HG03439 (cell line): Measurements from ENCODE around the gene EHBP1.

Source experiments
- ATAC-seq: cut with Tn5 transposase; IDR thresholded peaks from one replicate; pipeline ENCODE4 v1.9.1; 2021; ENCODE audit warnings: mild to moderate bottlenecking, moderate library complexity; ENCODE audit not compliant: unreplicated experiment

EHBP1 gene

DNA sequence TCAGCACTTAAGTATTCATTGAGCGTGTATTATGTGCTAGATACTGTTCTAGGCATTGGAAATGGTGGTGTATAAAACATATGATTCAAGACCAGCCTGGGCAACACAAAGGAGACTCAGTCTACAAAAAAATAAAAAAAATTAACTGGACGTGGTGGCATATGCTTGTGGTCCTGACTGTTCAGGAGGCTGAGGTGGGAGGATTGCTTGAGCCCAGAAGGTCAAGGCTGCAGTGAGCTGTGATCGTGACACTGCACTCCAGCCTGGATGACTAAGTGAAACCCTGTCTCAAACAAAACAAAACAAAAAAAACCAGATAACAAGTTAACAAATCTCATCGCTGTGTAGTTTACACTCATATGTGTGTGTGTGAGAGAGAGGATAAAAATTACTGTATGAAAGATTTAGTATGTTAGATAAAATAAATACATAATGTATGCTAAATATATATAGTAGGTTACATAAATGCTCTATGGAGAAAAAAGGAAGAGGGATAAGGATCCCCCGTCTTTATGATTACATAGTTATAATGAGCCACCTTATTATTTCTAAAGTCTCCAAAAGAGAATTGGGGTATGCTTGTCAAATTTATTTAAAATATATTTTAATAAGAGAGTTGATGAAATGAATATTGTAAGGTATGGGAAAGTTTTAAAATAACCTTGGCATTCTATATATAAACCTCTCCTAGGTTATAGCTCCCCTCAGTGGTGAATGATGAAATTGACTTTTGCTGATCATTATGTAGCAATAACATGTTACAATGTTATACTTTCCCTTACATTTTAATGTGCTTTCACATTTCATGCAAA, 69.2 kb downstream of the EHBP1 start:
- no peak for ATAC-seq

DNA sequence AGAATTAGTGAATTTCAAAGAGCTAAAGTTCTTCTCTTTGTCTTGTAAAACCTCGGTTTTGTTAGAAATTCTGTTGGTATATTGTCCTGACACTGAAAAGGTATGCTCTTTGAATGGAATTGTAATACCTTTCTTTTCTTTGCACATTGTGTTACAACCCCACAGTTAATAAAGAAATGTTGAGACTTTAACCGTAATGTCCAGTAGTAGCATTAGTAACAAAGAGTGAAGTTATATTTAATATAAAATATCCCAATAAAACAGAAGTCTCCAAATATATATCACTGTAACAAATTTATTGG, 69.8 kb downstream of the EHBP1 start:
- ATAC-seq = no peak

DNA sequence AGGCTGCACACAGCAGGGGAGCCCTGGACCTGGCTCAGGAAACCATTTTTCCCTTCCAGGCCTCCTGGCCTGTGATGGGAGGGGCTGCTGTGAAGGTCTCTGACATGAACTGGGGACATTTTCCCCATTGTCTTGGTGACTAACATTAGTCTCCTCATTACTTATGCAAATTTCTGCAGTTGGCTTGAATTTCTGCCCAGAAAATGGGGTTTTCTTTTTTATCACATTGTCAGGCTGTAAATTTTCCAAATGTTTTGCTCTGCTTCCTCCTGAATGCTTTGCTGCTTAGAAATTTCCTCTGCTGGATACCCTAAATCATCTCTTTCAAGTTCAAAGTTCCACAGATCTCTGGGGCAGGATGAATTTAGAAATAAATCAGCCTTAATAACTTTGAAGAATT, 78.2 kb downstream of the EHBP1 start:
- ATAC-seq = no peak

GRCh38 chr2:62784341-62784740, 78.8 kb downstream of the EHBP1 start:
- ATAC-seq = no peak

DNA sequence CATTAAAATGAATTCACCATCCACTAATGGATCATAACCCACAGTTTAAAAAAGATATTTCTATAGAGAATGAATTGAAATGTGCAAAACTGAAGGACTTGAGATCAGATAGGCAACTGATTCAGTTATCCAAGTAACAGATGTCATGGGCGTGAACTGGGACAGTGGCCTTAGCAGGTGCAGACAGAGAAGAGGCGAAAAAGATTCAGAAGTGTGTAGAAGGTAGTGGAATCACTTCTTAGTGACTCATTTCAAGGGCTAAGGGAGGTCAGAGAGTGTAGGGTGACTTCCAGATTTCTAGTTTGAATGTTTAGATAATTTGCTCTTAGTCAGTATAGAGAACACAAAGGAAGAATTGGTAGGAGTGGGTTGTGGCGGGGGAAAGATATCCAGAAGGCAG, 79.7 kb downstream of the EHBP1 start:
- ATAC-seq = no peak

DNA sequence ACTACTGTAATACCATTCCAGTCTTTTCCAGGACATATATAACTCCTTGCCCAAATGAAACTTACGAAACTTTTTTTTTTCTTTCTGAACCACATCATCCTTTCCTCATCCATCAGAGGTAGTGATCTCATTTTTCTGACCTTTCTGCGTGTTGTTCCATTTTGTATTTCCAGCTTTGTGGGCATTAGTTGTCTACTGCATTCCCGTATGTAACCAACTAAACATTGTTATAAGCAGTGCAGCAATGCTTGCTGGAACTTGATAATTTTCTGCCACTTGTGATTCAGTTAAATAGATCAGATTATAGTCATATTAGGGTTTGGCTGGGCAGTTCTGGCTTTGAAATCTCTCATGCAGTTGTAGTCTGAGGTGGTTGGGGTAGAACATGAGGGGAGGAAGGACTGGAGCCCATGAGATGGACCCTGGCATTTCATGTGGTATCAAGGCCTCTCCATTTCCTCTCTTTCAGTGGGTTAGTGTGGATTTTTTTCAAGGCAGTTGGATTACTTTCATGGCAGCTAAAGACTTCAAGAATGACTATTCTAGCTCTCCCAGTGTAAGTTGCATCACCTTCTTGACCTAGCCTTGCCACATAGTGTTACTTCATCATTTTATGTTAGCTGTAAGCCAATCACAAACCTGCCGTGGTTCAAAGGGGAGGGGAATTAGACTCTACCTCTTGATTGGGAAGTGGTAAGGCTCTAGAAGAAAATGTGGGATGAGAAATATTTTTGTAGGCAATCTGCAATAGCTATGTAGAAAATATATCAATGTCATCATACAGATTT, 80.5 kb downstream of the EHBP1 start:
- ATAC-seq = no peak

DNA sequence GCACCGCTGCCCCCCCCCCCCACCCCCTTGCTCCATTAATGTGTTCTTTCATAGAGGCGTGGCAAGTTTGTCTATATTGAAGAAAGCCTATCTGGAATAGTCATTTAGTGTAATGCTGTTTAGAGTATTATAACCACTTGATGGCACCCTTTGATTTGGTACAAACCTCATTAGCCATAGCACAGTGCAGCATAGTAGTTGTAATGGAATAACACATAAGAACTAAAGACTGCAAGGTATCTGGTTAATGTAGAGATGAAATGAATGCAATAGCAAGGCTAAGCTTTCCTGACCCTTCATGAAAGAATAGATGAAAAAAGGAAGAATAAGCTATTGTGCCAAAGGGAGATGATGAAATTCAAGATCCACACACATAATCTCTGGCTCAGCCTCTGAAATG, 81.9 kb downstream of the EHBP1 start:
- ATAC-seq = no peak

GRCh38 chr2:62789518-62789917, 84.0 kb downstream of the EHBP1 start:
- no peak for ATAC-seq

GRCh38 chr2:62789918-62790317, 84.4 kb downstream of the EHBP1 start:
- ATAC-seq = no peak

GRCh38 chr2:62792408-62792807, 86.9 kb downstream of the EHBP1 start:
- no peak for ATAC-seq

DNA sequence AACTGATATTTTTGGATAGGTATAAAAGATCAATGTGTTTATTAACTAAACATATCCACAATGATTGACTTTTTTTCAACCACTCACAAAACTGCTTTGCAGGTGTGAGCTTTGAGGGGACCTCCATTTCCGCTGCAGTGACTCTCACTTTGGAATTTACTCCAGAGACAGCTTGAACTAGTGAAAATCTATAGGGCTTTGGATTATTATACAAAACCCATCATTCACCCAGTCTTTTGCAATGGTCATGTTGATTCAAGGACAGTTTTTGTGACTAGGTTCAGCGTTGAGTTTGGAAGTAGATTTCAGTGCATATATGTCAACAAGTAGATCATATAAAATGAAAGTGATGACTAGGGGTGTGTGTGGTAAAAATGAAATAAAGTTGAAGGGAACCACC, 87.7 kb downstream of the EHBP1 start:
- no peak for ATAC-seq

GRCh38 chr2:62794791-62795190, 89.3 kb downstream of the EHBP1 start:
- no peak for ATAC-seq

DNA sequence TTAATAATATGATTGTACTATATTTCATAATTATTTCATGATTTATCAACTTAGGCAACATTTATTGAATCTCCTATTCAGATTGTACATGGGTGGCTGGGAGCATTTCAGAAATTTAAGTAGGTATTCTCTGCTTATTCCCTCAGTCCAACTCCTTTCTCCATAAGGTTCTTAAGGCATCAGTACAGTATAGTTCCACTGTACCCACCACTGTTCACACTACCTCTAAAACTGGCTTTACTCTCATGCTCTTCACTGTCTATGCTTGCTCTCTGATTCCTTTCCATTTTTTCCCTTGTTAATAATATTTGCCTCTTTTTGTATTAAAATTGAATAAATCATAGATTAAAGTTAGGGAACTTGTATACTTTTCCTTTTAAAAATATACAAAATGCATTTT, 89.8 kb downstream of the EHBP1 start:
- ATAC-seq = no peak

GRCh38 chr2:62797107-62797506, 91.6 kb downstream of the EHBP1 start:
- ATAC-seq = no peak

DNA sequence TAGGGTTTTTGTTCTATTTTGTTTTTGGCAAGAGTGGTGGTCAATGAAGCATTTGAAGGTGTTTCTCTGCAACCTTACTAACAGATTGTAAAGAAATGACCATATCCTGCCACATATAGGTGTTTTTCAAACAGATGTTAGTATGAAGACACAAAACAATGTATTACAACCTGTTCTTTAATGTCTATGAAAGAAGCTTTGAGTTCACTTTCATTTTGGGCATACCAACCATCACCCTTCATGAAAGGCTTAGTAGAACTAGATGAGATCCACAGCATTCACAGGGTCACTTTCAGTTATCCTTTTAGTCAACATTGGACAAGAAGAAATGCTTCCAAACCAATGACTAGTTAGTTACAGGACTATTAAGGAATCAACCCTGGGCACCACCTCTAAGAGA, 95.1 kb downstream of the EHBP1 start:
- ATAC-seq = no peak

GRCh38 chr2:62801110-62801509, 95.6 kb downstream of the EHBP1 start:
- no peak for ATAC-seq

DNA sequence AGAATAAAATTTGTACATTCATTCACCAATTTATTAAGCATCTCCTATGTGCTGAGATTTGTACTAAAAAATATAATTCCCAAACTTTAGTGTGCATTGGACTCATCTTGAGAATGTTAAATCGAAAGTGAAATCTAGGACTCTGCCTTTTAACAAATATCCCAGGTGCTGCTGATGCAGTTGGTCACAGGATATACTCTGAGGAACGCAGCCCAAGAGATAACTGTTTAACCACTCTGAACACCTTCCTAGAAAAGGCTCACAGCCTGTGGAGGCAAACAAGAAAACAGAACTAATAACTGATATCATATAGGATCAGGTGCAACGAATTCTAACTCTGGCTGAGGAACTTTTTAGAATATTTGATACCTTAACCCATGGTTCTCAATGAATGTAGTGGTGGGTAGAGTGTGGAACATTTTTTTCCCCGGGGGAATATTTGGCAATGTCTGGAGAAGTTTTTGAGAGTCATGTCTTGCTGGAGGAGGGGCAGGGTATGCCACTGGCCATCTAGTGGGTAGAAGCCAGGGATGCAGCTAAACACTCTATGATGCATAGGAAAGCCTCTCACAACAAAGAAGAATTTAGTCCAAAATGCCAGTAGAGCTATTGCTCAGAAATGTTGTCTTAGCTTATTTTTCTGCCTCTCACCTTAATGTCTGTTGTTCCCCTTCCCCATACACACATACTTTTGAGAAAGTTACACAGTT, 96.5 kb downstream of the EHBP1 start:
- no peak for ATAC-seq

- ATAC-seq = no peak
Observed at GRCh38 chr2:62803961-62804360, 98.4 kb downstream of the EHBP1 start.

DNA sequence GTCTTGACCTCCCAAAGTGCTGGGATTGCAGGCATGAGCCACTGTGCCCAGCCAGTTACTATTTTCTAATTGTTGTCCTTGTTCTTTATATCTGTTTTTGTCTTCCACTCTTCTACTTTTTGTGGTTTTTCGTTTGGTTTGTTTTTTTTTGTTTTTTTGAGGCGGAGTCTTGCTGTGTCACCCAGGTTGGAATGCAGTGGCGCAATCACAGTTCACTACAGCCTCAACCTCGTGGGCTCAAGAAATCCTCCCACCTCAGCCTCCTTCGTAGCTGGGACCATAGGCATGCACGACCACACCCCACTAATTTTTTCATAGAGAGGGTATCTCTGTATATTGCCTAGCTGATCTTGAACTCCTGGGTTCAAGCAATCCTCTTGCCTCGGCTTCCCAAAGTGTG, 100.7 kb downstream of the EHBP1 start:
- no peak for ATAC-seq

- ATAC-seq = no peak
Observed at GRCh38 chr2:62808554-62808953, 103.0 kb downstream of the EHBP1 start.

DNA sequence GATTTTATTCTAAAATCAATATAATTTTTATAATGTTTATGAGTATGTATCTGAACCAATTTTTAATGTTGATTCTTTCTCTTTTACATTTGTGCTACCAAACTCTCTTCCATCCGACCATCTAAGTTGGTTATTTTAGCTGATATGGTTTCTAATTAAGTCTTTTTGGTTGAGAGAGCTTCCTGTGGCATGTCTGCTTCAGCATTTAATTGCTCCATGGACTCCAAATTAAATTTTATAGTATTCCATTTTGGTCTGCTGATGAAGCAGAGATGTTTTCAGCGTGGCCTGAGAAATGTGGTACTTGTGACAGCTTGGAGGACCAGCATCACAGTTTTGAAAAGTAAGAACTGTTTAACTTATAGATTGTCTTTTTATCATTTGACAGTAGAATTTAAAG, 105.6 kb downstream of the EHBP1 start:
- ATAC-seq = no peak

DNA sequence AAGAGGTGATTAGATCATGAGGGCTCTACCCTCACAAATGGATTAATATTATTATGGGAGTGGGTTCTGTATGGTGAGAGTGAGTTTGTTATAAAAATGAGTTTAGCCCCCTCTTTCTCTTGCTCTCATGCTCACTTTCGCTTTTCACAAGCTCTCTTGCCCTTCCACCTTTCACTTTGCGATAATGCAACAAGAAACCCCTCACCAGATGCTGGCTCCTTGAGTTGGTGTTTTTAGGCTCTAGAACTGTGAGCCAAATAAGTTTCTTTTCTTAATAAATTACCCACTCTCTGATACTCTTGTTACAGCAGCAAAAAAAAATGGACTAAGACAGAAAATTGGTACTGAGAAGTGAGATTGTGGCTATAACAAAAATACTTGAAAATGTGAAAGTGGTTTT, 106.5 kb downstream of the EHBP1 start:
- no peak for ATAC-seq
